H9 (cell line): Measurements from ENCODE around the gene ABCA4. TPM values are rescaled to one million over a fixed set of nuclear protein-coding genes. Genes with fewer than 3 reads are reported as not detected.

Experiments used
- DNase-seq: peaks from one replicate; pipeline ENCODE4 v3.0.0-alpha.2; 2017
- H2AFZ ChIP-seq: one replicate; pipeline ENCODE4 v1.6.1; 2013; ENCODE audit warnings: mild to moderate bottlenecking, low read length, control low read depth, moderate library complexity
- H2AK5ac ChIP-seq: 2 replicates; pipeline ENCODE4 v1.6.1; 2013; ENCODE audit warnings: low read length, control low read depth, mixed read lengths; ENCODE audit not compliant: insufficient read length
- H2BK120ac ChIP-seq: one replicate; pipeline ENCODE4 v1.6.1; 2013; ENCODE audit warnings: low read depth, mild to moderate bottlenecking, low read length, control low read depth, inconsistent platforms; ENCODE audit not compliant: poor library complexity, severe bottlenecking
- H2BK12ac ChIP-seq: 2 replicates; pipeline ENCODE4 v1.6.1; 2013; ENCODE audit warnings: low read length, control low read depth, mixed read lengths, low read depth; ENCODE audit not compliant: insufficient read length
- H2BK15ac ChIP-seq: 2 replicates; pipeline ENCODE4 v1.6.1; 2013; ENCODE audit warnings: low read depth, low read length, control low read depth
- H2BK20ac ChIP-seq: one replicate; pipeline ENCODE4 v1.6.1; 2013; ENCODE audit warnings: low read depth, mild to moderate bottlenecking, low read length, control low read depth, inconsistent platforms; ENCODE audit not compliant: poor library complexity, severe bottlenecking
- H2BK5ac ChIP-seq: 2 replicates; pipeline ENCODE4 v1.6.1; 2013; ENCODE audit warnings: low read length, control low read depth, mixed read lengths; ENCODE audit not compliant: insufficient read length
- H3K14ac ChIP-seq: 2 replicates; pipeline ENCODE4 v1.6.1; 2013; ENCODE audit warnings: low read length, control low read depth; ENCODE audit not compliant: insufficient read depth
- H3K18ac ChIP-seq: 2 replicates; pipeline ENCODE4 v1.6.1; 2013; ENCODE audit warnings: low read depth, mild to moderate bottlenecking, mixed read lengths, low read length, control low read depth; ENCODE audit not compliant: insufficient read length
- H3K23ac ChIP-seq: 2 replicates; pipeline ENCODE4 v1.6.1; 2013; ENCODE audit warnings: low read length, control low read depth, mixed read lengths, low read depth; ENCODE audit not compliant: insufficient read length
- H3K23me2 ChIP-seq: 2 replicates; pipeline ENCODE4 v1.6.1; 2013; ENCODE audit warnings: low read depth, mild to moderate bottlenecking, mixed read lengths, low read length, control low read depth; ENCODE audit not compliant: insufficient read length, poor library complexity, severe bottlenecking
- H3K27ac ChIP-seq: 2 replicates; pipeline ENCODE4 v1.5.1; 2013; ENCODE audit warnings: low read length, control low read depth, mixed read lengths, low read depth; ENCODE audit not compliant: insufficient read length
- H3K27me3 ChIP-seq: 2 replicates; pipeline ENCODE4 v1.6.1; 2013; ENCODE audit warnings: low read length, control low read depth, inconsistent platforms; ENCODE audit not compliant: insufficient read depth
- H3K4ac ChIP-seq: 2 replicates; pipeline ENCODE4 v1.6.1; 2013; ENCODE audit warnings: low read depth, mild to moderate bottlenecking, control low read depth, inconsistent platforms, low read length, moderate library complexity
- H3K4me1 ChIP-seq: 2 replicates; pipeline ENCODE4 v1.6.1; 2013; ENCODE audit warnings: low read length, control low read depth, inconsistent platforms; ENCODE audit not compliant: insufficient read depth
- H3K4me2 ChIP-seq: 2 replicates; pipeline ENCODE4 v1.6.1; 2013; ENCODE audit warnings: low read length, control low read depth, mixed read lengths; ENCODE audit not compliant: insufficient read length, insufficient read depth
- H3K56ac ChIP-seq: 2 replicates; pipeline ENCODE4 v1.6.1; 2013; ENCODE audit warnings: low read depth, mild to moderate bottlenecking, mixed read lengths, low read length, control low read depth; ENCODE audit not compliant: insufficient read length
- H3K79me1 ChIP-seq: 2 replicates; pipeline ENCODE4 v1.6.1; 2013; ENCODE audit warnings: low read depth, mild to moderate bottlenecking, moderate library complexity, low read length, control low read depth, inconsistent platforms; ENCODE audit not compliant: insufficient read depth, poor library complexity, severe bottlenecking
- H3K79me2 ChIP-seq: 2 replicates; pipeline ENCODE4 v1.6.1; 2013; ENCODE audit warnings: low read length, control low read depth, inconsistent platforms; ENCODE audit not compliant: insufficient read depth
- H3K9ac ChIP-seq: 2 replicates; pipeline ENCODE4 v1.6.1; 2013; ENCODE audit warnings: low read length, control low read depth, mixed read lengths; ENCODE audit not compliant: insufficient read length; ENCODE audit errors: extremely low read depth
- H3K9me3 ChIP-seq: one replicate; pipeline ENCODE4 v1.6.1; 2013; ENCODE audit warnings: low read depth, low read length, inconsistent platforms; ENCODE audit not compliant: control insufficient read depth
- H3T11ph ChIP-seq: one replicate; pipeline ENCODE4 v1.6.1; 2013; ENCODE audit warnings: mild to moderate bottlenecking, low read length, control low read depth, inconsistent platforms
- H4K20me1 ChIP-seq: one replicate; pipeline ENCODE4 v1.6.1; 2013; ENCODE audit not compliant: control insufficient read depth, insufficient read length, insufficient read depth
- H4K5ac ChIP-seq: 2 replicates; pipeline ENCODE4 v1.6.1; 2013; ENCODE audit warnings: low read depth, mild to moderate bottlenecking, mixed read lengths, low read length, control low read depth; ENCODE audit not compliant: insufficient read length
- H4K8ac ChIP-seq: replicated peaks from 2 replicates; pipeline ENCODE4 v1.6.1; 2013; ENCODE audit warnings: low read length, control low read depth, mixed read lengths, low read depth; ENCODE audit not compliant: insufficient read length
- H4K91ac ChIP-seq: 2 replicates; pipeline ENCODE4 v1.6.1; 2013; ENCODE audit warnings: low read depth, mild to moderate bottlenecking, moderate library complexity, mixed read lengths, low read length, control low read depth; ENCODE audit not compliant: insufficient read length
- H3K27ac Mint-ChIP-seq, 3 experiments: 2 replicates in 2 of 3; 3 replicates in 1 of 3; pipeline ENCODE4 v1.8.0; 2020 to 2021; ENCODE audit warnings: mixed read lengths in 3 of 3, mild to moderate bottlenecking in 1 of 3, moderate library complexity in 1 of 3
- H3K27me3 Mint-ChIP-seq: 2 replicates; pipeline ENCODE4 v1.8.0; 2021; ENCODE audit warnings: low read depth, mild to moderate bottlenecking, moderate library complexity, mixed read lengths
- H3K36me3 Mint-ChIP-seq, 3 experiments: 2 replicates in 2 of 3; 3 replicates in 1 of 3; pipeline ENCODE4 v1.8.0; 2020 to 2021; ENCODE audit warnings: low read depth in 3 of 3, mixed read lengths in 3 of 3; ENCODE audit not compliant: insufficient read depth in 1 of 3
- H3K4me1 Mint-ChIP-seq, 2 experiments: 2 replicates each; pipeline ENCODE4 v1.8.0; 2020; ENCODE audit warnings: mixed read lengths in 2 of 2
- H3K4me3 Mint-ChIP-seq, 2 experiments: 2 replicates in 1 of 2; 3 replicates in 1 of 2; pipeline ENCODE4 v1.8.0; 2020 to 2021; ENCODE audit warnings: mild to moderate bottlenecking in 2 of 2, mixed read lengths in 2 of 2, moderate library complexity in 1 of 2
- H3K9me3 Mint-ChIP-seq, 2 experiments: 2 replicates in 1 of 2; 3 replicates in 1 of 2; pipeline ENCODE4 v1.8.0; 2020; ENCODE audit warnings: mild to moderate bottlenecking in 2 of 2, mixed read lengths in 2 of 2, moderate library complexity in 1 of 2
- CTCF ChIP-seq: fragments of 200-600 bp; sonication (generic); conservative IDR thresholded peaks from 3 replicates; pipeline ENCODE4 v1.8.0; 2021; ENCODE audit warnings: antibody characterized with exemption, mild to moderate bottlenecking
- WGBS: extraction: QIAGEN DNeasy Blood & Tissue Kit; methylation state at CpG from one replicate; pipeline ENCODE4 v1.1.7; 2013; ENCODE audit warnings: missing lambda C conversion rate, low lambda C conversion rate, mixed read lengths; ENCODE audit not compliant: insufficient read length; ENCODE audit errors: extremely low coverage; 5-methylcytosine and 5-hydroxymethylcytosine counted together
- total RNA-seq: library from RNA; stranded (reverse); gene quantifications from 2 replicates; pipeline ENCODE4 v1.2.1, GENCODE V29; 2021

ABCA4 gene
- total RNA-seq, 1 experiment from 2014 or later = not detected

GRCh38 chr1:94012708-94013366 is 108.1 kb downstream of the ABCA4 start:
- no peaks in the 10 kb centered on the region for H4K20me1 ChIP-seq
- no peak for TF ChIP-seq CTCF
- Mint-ChIP-seq H3K4me3 (peak overlapping the region in 1 of 2 experiments; percentile 45; a peak in 3 of 5 replicates), H3K4me1 (peaks cover 28 to 33% of the 10 kb centered on the region in 2 experiments), H3K27ac (peak overlapping the region in 2 of 3 experiments; percentile 6 to 90; a peak in 2 of 7 replicates), H3K27me3 (peaks cover 37% of the 10 kb centered on the region), H3K36me3 (no peaks in the 10 kb centered on the region), H3K9me3 (no peaks in the 10 kb centered on the region)
- H3K4me2 ChIP-seq = no peak overlapping the region
- no peak overlapping the region for H2AK5ac ChIP-seq
- H3K79me1 ChIP-seq = no peaks in the 10 kb centered on the region
- H3K23me2 ChIP-seq = no peaks in the 10 kb centered on the region
- H3K27me3 ChIP-seq = no peaks in the 10 kb centered on the region
- H3K18ac ChIP-seq = peak overlapping the region; percentile 38
- H3K56ac ChIP-seq = no peak overlapping the region
- H3K23ac ChIP-seq = no peak overlapping the region
- no peak overlapping the region for H4K5ac ChIP-seq
- H2BK15ac ChIP-seq = no peak overlapping the region
- H3K4me1 ChIP-seq = peaks cover 16% of the 10 kb centered on the region; the same call in 1 of the 2 replicates
- no peaks in the 10 kb centered on the region for H3K79me2 ChIP-seq
- H3T11ph ChIP-seq = no peak overlapping the region
- H4K91ac ChIP-seq = no peak overlapping the region
- H4K8ac ChIP-seq = no peak overlapping the region
- no peaks in the 10 kb centered on the region for H3K9me3 ChIP-seq
- H2AFZ ChIP-seq = no peak overlapping the region
- no peak overlapping the region for H2BK20ac ChIP-seq
- WGBS = no CpG with 5 or more reads among the region's 19 CpGs
- H2BK120ac ChIP-seq = no peak overlapping the region
- H2BK12ac ChIP-seq = no peak overlapping the region
- no peak overlapping the region for H3K9ac ChIP-seq
- H3K27ac ChIP-seq = no peak overlapping the region
- peak overlapping the region; percentile 16 for H3K14ac ChIP-seq
- H3K4ac ChIP-seq = no peak overlapping the region
- peak; percentile 78 for DNase-seq
- H2BK5ac ChIP-seq = no peak overlapping the region
